Kidney (tissue), 14 donors: Measurements from ENCODE around the gene TMEM120B. TPM values are rescaled to one million over a fixed set of nuclear protein-coding genes. Genes with fewer than 3 reads are reported as not detected.
A peak's percentile ranks its signal among the peaks of the same experiment; 100 is the strongest.
"Not testable (repeated sequence)": the region's sequence is repeated elsewhere in the genome, so short reads cannot be mapped to it uniquely, and the experiment has no call there.

Experiments
- DNase-seq, 5 donors: peaks; one replicate each; pipeline ENCODE4 v3.0.0-alpha.2; 2013 to 2020
- FAIRE-seq: peaks from 2 replicates; lab custom pipeline; 2012; peaks lifted over from hg19 to GRCh38; lab: Jason Lieb, UNC
- H3K27ac ChIP-seq, 2 donors: one replicate each; pipeline ENCODE4 v1.7.0; 2013; ENCODE audit warnings: low read depth in 2 of 2, low read length in 2 of 2, inconsistent platforms in 1 of 2
- H3K27me3 ChIP-seq: one replicate; pipeline ENCODE4 v1.7.1; 2013; ENCODE audit warnings: low read length, inconsistent platforms; ENCODE audit not compliant: control insufficient read depth, insufficient read depth
- H3K36me3 ChIP-seq, 3 donors: one replicate each; pipeline versions ENCODE4 v1.7.0 to v1.7.1; 2013; ENCODE audit warnings: low read length in 3 of 3, control low read depth in 1 of 3, inconsistent platforms in 1 of 3; ENCODE audit not compliant: insufficient read depth in 3 of 3, control insufficient read depth in 2 of 3
- H3K4me1 ChIP-seq, 3 donors: one replicate each; pipeline versions ENCODE4 v1.7.0 to v1.7.1; 2013; ENCODE audit warnings: low read length in 3 of 3, inconsistent platforms in 1 of 3, low read depth in 1 of 3; ENCODE audit not compliant: control insufficient read depth in 2 of 3, insufficient read depth in 2 of 3
- H3K4me3 ChIP-seq, 3 donors: one replicate each; pipeline versions ENCODE4 v1.7.0 to v1.8.1; 2013; ENCODE audit warnings: low read length in 3 of 3, control low read depth in 1 of 3, inconsistent platforms in 1 of 3
- H3K9ac ChIP-seq, 3 donors: one replicate each; pipeline versions ENCODE4 v1.7.0 to v1.7.1; 2013; ENCODE audit warnings: low read length in 3 of 3, control low read depth in 1 of 3, inconsistent platforms in 1 of 3
- H3K9me3 ChIP-seq, 3 donors: one replicate each; pipeline versions ENCODE4 v1.7.0 to v1.7.1; 2013; ENCODE audit warnings: low read length in 3 of 3, control low read depth in 1 of 3, inconsistent platforms in 1 of 3; ENCODE audit not compliant: control insufficient read depth in 2 of 3, insufficient read depth in 1 of 3
- intact Hi-C: fragments of 100-400 bp; cut with DNase I; formaldehyde crosslinking; loops from one replicate; pipeline ENCODE4 v1.11.1; 2022
- polyA plus RNA-seq: library from polyadenylated mRNA; stranded (reverse); fragments of 350-450 nt; fragmentation: Illumina TruSeq; extraction: RNeasy Lipid Tissue Mini Kit (QIAGEN cat#74804); gene quantifications from one replicate; pipeline ENCODE4 v1.2.3, GENCODE V29; 2014; ENCODE audit warnings: low read depth, low replicate concordance; ENCODE audit not compliant: insufficient read depth
- total RNA-seq: library from RNA; stranded (reverse); fragmentation: NEBNext Ultra II Directional; extraction: Animal tissue kit (Norgen Biotek cat#: 25700); gene quantifications from one replicate; pipeline ENCODE4 v1.2.1, GENCODE V29; 2021
- TF ChIP-seq, protein P1 (sequence below): IDR thresholded peaks from 3 replicates; pipeline ENCODE4 v1.5.1; 2012; ENCODE audit warnings: mild to moderate bottlenecking, moderate library complexity, borderline replicate concordance; ENCODE audit not compliant: insufficient read depth; ENCODE audit errors: extremely low read depth
- donor health status: control.
- donor health status: control.
- donor health status: control.
- donor health status: control.
- donor health status: control.
- donor health status: DM: yes; HTN: yes; CAD: no.
- donor health status: Normal renal cell carcinoma (clear cell type).

The TMEM120B gene
- total and polyA plus RNA-seq, 2 donors from 2014 or later = 9.0 to 14.2 TPM

DNA sequence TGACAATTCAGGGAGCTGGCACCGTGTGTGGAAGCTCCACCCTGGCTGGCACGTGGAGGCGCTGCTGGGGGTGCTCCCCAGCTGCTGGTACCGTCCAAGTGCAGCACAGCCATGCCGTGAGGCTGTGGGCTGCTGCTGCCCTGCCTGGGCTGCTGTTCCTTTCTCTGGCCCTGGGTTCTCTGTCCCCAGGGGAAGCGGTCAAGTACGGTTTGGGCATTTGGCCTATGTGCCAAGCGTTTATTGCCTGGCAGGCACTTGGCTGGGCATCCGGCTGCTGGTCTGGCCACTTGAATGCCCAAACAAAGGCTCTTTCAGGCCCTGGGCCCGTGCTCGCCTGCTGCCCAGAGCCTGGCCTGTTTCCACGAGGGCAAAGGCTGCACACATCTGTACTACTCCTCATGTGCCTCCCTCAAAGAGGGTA is 41.3 kb downstream of the TMEM120B start:
- Histone ChIP-seq H3K4me1 (peaks cover 2 to 8% (median 3%) of the 10 kb centered on the region in 3 donors), H3K27me3 (no peaks in the 10 kb centered on the region), H3K36me3 (peaks cover 0 to 5% (median 0%) of the 10 kb centered on the region in 3 donors), H3K9ac (no peak overlapping the region), H3K9me3 (no peaks in the 10 kb centered on the region), H3K27ac (peak overlapping the region in 1 of 2 donors; percentile 41), H3K4me3 (no peak overlapping the region)
- TF ChIP-seq, protein P1, sequence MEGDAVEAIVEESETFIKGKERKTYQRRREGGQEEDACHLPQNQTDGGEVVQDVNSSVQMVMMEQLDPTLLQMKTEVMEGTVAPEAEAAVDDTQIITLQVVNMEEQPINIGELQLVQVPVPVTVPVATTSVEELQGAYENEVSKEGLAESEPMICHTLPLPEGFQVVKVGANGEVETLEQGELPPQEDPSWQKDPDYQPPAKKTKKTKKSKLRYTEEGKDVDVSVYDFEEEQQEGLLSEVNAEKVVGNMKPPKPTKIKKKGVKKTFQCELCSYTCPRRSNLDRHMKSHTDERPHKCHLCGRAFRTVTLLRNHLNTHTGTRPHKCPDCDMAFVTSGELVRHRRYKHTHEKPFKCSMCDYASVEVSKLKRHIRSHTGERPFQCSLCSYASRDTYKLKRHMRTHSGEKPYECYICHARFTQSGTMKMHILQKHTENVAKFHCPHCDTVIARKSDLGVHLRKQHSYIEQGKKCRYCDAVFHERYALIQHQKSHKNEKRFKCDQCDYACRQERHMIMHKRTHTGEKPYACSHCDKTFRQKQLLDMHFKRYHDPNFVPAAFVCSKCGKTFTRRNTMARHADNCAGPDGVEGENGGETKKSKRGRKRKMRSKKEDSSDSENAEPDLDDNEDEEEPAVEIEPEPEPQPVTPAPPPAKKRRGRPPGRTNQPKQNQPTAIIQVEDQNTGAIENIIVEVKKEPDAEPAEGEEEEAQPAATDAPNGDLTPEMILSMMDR = no peak
- FAIRE-seq (no peak), DNase-seq (peak in 1 of 5 donors; percentile 52)
- intact Hi-C loops = no loop called here

DNA sequence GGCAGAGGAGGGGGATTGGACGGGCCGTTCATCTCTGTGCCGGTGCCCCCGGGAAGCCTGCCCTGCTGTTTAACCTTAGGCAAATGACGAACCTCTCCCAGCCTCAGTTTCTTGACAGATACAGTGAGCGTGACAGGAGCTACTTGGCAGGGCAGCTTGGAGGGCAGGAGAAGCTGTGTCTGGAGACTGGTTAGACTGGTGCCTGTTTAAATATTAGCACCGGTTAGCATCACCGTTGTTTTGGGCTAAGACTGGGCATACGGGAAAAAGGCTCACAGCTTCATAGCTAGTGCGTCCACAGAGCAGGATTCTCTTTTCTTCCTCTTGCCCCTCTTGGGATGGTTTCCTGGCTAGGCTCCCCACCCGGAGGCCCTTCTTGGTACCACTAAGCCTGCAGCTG is 42.3 kb downstream of the TMEM120B start:
- Histone ChIP-seq H3K4me3 (no peak overlapping the region), H3K4me1 (peaks cover 0 to 8% (median 0%) of the 10 kb centered on the region in 3 donors), H3K9me3 (no peaks in the 10 kb centered on the region), H3K27me3 (no peaks in the 10 kb centered on the region), H3K27ac (no peak overlapping the region), H3K36me3 (peaks cover 0 to 5% (median 0%) of the 10 kb centered on the region in 3 donors), H3K9ac (no peak overlapping the region)
- peak in 1 of 5 donors; percentile 12 for DNase-seq
- TF ChIP-seq, protein P1 = no peak
- intact Hi-C loops = no loop called here
- FAIRE-seq = no peak

DNA sequence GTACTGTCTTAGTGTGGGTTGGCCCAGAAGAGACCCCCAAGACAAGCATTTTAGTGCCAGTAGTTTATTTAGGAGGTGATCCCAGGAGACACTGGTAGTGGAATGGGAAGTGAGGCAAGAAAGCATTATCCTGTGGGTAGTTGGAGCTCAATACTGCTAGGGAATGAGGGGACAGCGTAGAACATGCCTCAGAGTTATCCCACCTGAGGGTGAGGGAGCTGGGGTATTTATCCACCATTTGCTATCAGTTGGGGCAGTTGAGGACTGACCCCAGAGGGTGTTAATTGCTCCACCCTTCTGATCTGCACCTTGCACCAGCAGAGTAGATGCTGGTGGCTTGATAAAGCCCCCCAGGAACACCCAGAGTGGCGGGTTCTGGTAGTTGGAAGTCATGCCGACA is 43.0 kb downstream of the TMEM120B start:
- TF ChIP-seq, protein P1 = no peak
- Histone ChIP-seq H3K27me3 (no peaks in the 10 kb centered on the region), H3K9me3 (no peaks in the 10 kb centered on the region), H3K9ac (no peak overlapping the region), H3K27ac (no peak overlapping the region), H3K36me3 (peaks cover 0 to 5% (median 0%) of the 10 kb centered on the region in 3 donors), H3K4me3 (no peak overlapping the region), H3K4me1 (peaks cover 0 to 8% (median 0%) of the 10 kb centered on the region in 3 donors)
- intact Hi-C loops = no loop called here
- FAIRE-seq (no peak), DNase-seq (peak in 1 of 5 donors; percentile 10)

DNA sequence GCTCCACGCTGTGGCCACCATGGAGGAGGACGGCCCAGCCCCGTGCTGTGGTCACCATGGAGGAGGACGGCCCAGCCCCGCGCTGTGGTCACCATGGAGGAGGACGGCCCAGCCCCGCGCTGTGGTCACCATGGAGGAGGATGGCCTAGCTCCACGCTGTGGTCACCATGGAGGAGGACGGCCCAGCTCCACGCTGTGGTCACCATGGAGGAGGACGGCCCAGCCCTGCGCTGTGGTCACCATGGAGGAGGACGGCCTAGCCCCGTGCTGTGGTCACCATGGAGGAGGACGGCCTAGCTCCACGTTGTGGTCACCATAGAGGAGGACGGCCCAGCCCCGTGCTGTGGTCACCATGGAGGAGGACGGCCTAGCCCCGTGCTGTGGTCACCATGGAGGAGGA is 46.0 kb downstream of the TMEM120B start:
- H3K27me3 ChIP-seq, H3K27ac ChIP-seq, H3K4me3 ChIP-seq, H3K4me1 ChIP-seq, intact Hi-C loops, H3K36me3 ChIP-seq, H3K9ac ChIP-seq, H3K9me3 ChIP-seq, FAIRE-seq: not testable (repeated sequence)
- DNase-seq = peak in 1 of 5 donors; percentile 49
